Measurements from ENCODE around the gene KRT31. TPM values are rescaled to one million over a fixed set of nuclear protein-coding genes. Genes with fewer than 3 reads are reported as not detected.
"Not testable (repeated sequence)": the region's sequence is repeated elsewhere in the genome, so short reads cannot be mapped to it uniquely, and the experiment has no call there.

The KRT31 gene
- total and polyA plus RNA-seq, 2 of the 8 experiments (the other 6 are each of a cell fraction or from before 2014, with no cell fraction given) = not detected

GRCh38 chr17:41350381-41350878 is 47.0 kb downstream of the KRT31 start, which contains the start of gene KRT33A:
Gene KRT33A, minus strand, starts transcription at chr17:41350828. Its CDS starts 61 bp downstream, at chr17:41350767.
- H2AFZ ChIP-seq (ENCODE audit: low read length); H3K14ac ChIP-seq (ENCODE audit: insufficient read length); H4K8ac ChIP-seq (ENCODE audit: extremely low read depth, insufficient read depth, low read length); POLR2A ChIA-PET (ENCODE audit: partially characterized antibody); FAIRE-seq; H3K9me3 ChIP-seq (ENCODE audit: insufficient read depth in 2 of 2, low read depth in 1 of 2, low read length in 1 of 2); H3K18ac ChIP-seq (ENCODE audit: extremely low read depth, low read length); H2BK12ac ChIP-seq (ENCODE audit: low read depth, low read length); H3K4me3 ChIP-seq (ENCODE audit: extremely low read depth in 1 of 4, insufficient read depth in 2 of 4, low read depth in 3 of 4, low read length in 4 of 4); H3K27ac ChIP-seq (ENCODE audit: low read depth, low read length); H3K9ac ChIP-seq (replicated peaks in 1 of 4; ENCODE audit: extremely low read depth in 1 of 4, low read depth in 3 of 4, low read length in 3 of 4); H3K27me3 ChIP-seq (replicated peaks in 1 of 4; ENCODE audit: control insufficient read depth in 3 of 4, extremely low read depth in 1 of 4, insufficient read depth in 3 of 4, low read length in 3 of 4); H4K91ac ChIP-seq (replicated peaks; ENCODE audit: insufficient read length, low read length); H4K5ac ChIP-seq (ENCODE audit: insufficient read length, low read depth, low read length); H3K56ac ChIP-seq (replicated peaks; ENCODE audit: insufficient read length, low read depth, low read length); H3K36me3 ChIP-seq (ENCODE audit: control insufficient read depth in 2 of 4, insufficient read depth in 4 of 4, low read length in 3 of 4); H3K4me1 ChIP-seq (replicated peaks in 1 of 4; ENCODE audit: control insufficient read depth in 3 of 4, insufficient read depth in 4 of 4, low read length in 3 of 4); H2BK120ac ChIP-seq (replicated peaks; ENCODE audit: low read depth, low read length); H2BK20ac ChIP-seq (ENCODE audit: low read length); H4K20me1 ChIP-seq (replicated peaks in 1 of 2; ENCODE audit: control insufficient read depth in 1 of 2, insufficient read depth in 2 of 2, low read length in 2 of 2); H3K79me1 ChIP-seq (ENCODE audit: low read depth, low read length); H3K4ac ChIP-seq (replicated peaks; ENCODE audit: insufficient read length, low read depth, low read length); H3K23ac ChIP-seq (ENCODE audit: insufficient read length); H2AK5ac ChIP-seq (ENCODE audit: low read depth, low read length); H3K4me2 ChIP-seq (ENCODE audit: insufficient read depth in 1 of 2, low read depth in 2 of 2, low read length in 2 of 2); H3K79me2 ChIP-seq (ENCODE audit: control insufficient read depth in 1 of 2, insufficient read depth in 2 of 2, low read length in 2 of 2); H3K23me2 ChIP-seq (ENCODE audit: low read depth, low read length); DNase-seq (ENCODE audit: low read depth in 1 of 2, low spot score in 2 of 2); H2BK5ac ChIP-seq (ENCODE audit: low read depth, low read length); H2BK15ac ChIP-seq (ENCODE audit: low read length): not testable (repeated sequence)
- CTCF ChIA-PET (ENCODE audit: partially characterized antibody) = interaction anchor here (0.6 to 4.5 kb wide), 4 partner anchors 21 to 298 kb away, joined by 3 to 27 read pairs (median 4); no protein-coding TSS in a partner anchor
- 88% methylated on average over 15 of the region's 16 CpGs; no CpG with 5 or more reads in 1 of the 2 experiments for WGBS, 2 experiments (ENCODE audit: extremely low coverage in 1 of 2, insufficient coverage in 1 of 2, insufficient read length in 1 of 2, insufficient replicate concordance in 2 of 2, low coverage in 1 of 2, low lambda C conversion rate in 2 of 2, missing lambda C conversion rate in 1 of 2)
